Spleen (tissue), 11 donors: Measurements from ENCODE around the gene NUTF2. TPM values are rescaled to one million over a fixed set of nuclear protein-coding genes. Genes with fewer than 3 reads are reported as not detected.

Experiments
- DNase-seq: peaks from one replicate; pipeline ENCODE4 v3.0.0-alpha.2; 2020
- H3K27ac ChIP-seq, 8 donors: fragments of 200-600 bp; sonication (generic) in 7 of 8; 1 replicate in 4 of 8; 2 replicates in 4 of 8; pipeline versions ENCODE4 v1.5.0 to v1.8.0; 2016 to 2021; ENCODE audit warnings: inconsistent platforms in 4 of 8, mild to moderate bottlenecking in 4 of 8, moderate library complexity in 1 of 8
- H3K27me3 ChIP-seq, 7 donors: fragments of 200-600 bp; sonication (generic) in 6 of 7; replicated peaks in 1 of 7; 1 replicate in 4 of 7; 2 replicates in 3 of 7; pipeline versions ENCODE4 v1.5.0 to v1.8.0; 2016 to 2021; ENCODE audit warnings: inconsistent platforms in 3 of 7, mild to moderate bottlenecking in 1 of 7
- H3K36me3 ChIP-seq, 6 donors: fragments of 200-600 bp; sonication (generic) in 5 of 6; 1 replicate in 4 of 6; 2 replicates in 2 of 6; pipeline versions ENCODE4 v1.5.0 to v1.8.0; 2016 to 2021; ENCODE audit warnings: inconsistent platforms in 2 of 6
- H3K4me1 ChIP-seq, 6 donors: fragments of 200-600 bp; sonication (generic) in 5 of 6; 1 replicate in 3 of 6; 2 replicates in 3 of 6; pipeline versions ENCODE4 v1.5.0 to v1.8.0; 2016 to 2021; ENCODE audit warnings: inconsistent platforms in 3 of 6
- H3K4me3 ChIP-seq, 8 donors: fragments of 200-600 bp; sonication (generic) in 7 of 8; 1 replicate in 4 of 8; 2 replicates in 4 of 8; pipeline versions ENCODE4 v1.5.0 to v1.8.0; 2016 to 2021; ENCODE audit warnings: inconsistent platforms in 4 of 8, mild to moderate bottlenecking in 4 of 8, moderate library complexity in 2 of 8
- H3K9me3 ChIP-seq, 8 donors: fragments of 200-600 bp; sonication (generic) in 7 of 8; 1 replicate in 4 of 8; 2 replicates in 4 of 8; pipeline versions ENCODE4 v1.5.0 to v1.8.0; 2016 to 2021; ENCODE audit warnings: inconsistent platforms in 4 of 8
- POLR2A ChIP-seq, 3 donors: fragments of 450-650 bp; IDR thresholded peaks; one replicate each; pipeline ENCODE4 v1.5.1; 2017; ENCODE audit warnings: antibody characterized with exemption in 3 of 3, mild to moderate bottlenecking in 1 of 3
- POLR2AphosphoS5 ChIP-seq, 3 donors: sonication (generic); formaldehyde crosslinking; IDR thresholded peaks; one replicate each; pipeline ENCODE4 v1.5.1; 2017; ENCODE audit warnings: antibody characterized with exemption in 3 of 3
- WGBS, 5 donors: extraction: QIAGEN DNeasy Blood & Tissue Kit in 3 of 5; methylation state at CpG; one replicate each; pipeline versions ENCODE4 v1.1.5 to v1.1.7; 2013 to 2018; 5-methylcytosine and 5-hydroxymethylcytosine counted together
- intact Hi-C: fragments of 100-400 bp; cut with DNase I; formaldehyde crosslinking; loops from one replicate; pipeline ENCODE4 v1.15.0; 2023; ENCODE audit warnings: low total_unique reads
- polyA plus RNA-seq, 3 donors: library from polyadenylated mRNA; stranded (reverse); fragments of 200-250 nt; gene quantifications; one replicate each; pipeline ENCODE4 v1.2.1, GENCODE V29; 2013
- total RNA-seq, 7 donors: library from RNA; depleted of rRNA in 3 of 7; stranded (reverse); fragments of >200 nt in 3 of 7; fragmentation: NEBNext Ultra II Directional in 4 of 7; extraction: Animal tissue kit (Norgen Biotek cat#: 25700) in 4 of 7; gene quantifications; one replicate each; pipeline versions ENCODE4 v1.1.0 to v1.2.1, GENCODE V29; 2016 to 2021
- TF ChIP-seq, protein P1 (sequence below), 11 experiments: fragments of 200-600 bp in 7 of 11; fragments of 450-650 bp in 4 of 11; sonication (generic) in 4 of 11; IDR thresholded peaks in 8 of 11; conservative IDR thresholded peaks in 3 of 11; 1 replicate in 7 of 11; 2 replicates in 4 of 11; pipeline versions ENCODE4 v1.4.0 to v1.8.0; 2016 to 2021; ENCODE audit warnings: antibody characterized with exemption in 11 of 11, inconsistent platforms in 4 of 11, mild to moderate bottlenecking in 1 of 11
- donor health status: healthy with polysubstance abuse.
- donor health status: DM: no; HTN: no; CAD: no; lungs with moderate emphysema.
- donor health status: DM: no; HTN: no; CAD: no.
- donor health status: Bipolar disorder and iron deficiency.
- donor health status: healthy.
- donor health status: DM: no; HTN: no; CAD: no.
- donor health status: DM: yes; HTN: yes; CAD: no.

NUTF2 gene
- total and polyA plus RNA-seq, 10 donors: 38.8 to 116 (median 52.6) TPM

DNA sequence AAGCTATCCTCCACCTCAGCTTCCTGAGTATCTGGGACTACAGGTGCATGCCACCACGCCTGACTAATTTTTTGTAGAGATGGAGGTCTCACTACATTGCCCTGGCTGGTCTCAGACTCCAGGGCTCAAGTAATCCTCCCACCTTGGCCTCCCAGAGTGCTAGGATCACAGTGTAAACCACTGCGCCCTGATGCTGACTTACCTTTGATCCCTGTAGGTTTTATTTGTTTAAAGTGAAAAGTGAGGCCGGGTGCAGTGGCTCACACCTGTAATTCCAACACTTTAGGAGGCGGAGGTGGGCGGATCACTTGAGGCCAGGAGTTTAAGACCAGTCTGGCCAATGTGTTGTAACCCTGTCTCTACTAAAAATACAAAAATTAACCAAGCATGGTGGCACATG is 55.0 kb downstream of the NUTF2 start:
- 94 to 99% (median 97%) methylated on average over 5 of the region's 5 CpGs for WGBS, 5 donors
- Histone ChIP-seq H3K9me3 (no peaks in the 10 kb centered on the region), H3K4me1 (peaks cover 0 to 41% (median 13%) of the 10 kb centered on the region in 6 donors), H3K27me3 (no peaks in the 10 kb centered on the region), H3K36me3 (peaks cover 0 to 45% (median 4%) of the 10 kb centered on the region in 6 donors), H3K27ac (no peak overlapping the region), H3K4me3 (no peak overlapping the region)
- DNase-seq: no peak
- intact Hi-C loops: no loop called here
- TF ChIP-seq POLR2AphosphoS5 (IDR thresholded peaks at IDR 0.05) (no peak), POLR2A (IDR thresholded peaks at IDR 0.05) (no peak)
- TF ChIP-seq, protein P1, sequence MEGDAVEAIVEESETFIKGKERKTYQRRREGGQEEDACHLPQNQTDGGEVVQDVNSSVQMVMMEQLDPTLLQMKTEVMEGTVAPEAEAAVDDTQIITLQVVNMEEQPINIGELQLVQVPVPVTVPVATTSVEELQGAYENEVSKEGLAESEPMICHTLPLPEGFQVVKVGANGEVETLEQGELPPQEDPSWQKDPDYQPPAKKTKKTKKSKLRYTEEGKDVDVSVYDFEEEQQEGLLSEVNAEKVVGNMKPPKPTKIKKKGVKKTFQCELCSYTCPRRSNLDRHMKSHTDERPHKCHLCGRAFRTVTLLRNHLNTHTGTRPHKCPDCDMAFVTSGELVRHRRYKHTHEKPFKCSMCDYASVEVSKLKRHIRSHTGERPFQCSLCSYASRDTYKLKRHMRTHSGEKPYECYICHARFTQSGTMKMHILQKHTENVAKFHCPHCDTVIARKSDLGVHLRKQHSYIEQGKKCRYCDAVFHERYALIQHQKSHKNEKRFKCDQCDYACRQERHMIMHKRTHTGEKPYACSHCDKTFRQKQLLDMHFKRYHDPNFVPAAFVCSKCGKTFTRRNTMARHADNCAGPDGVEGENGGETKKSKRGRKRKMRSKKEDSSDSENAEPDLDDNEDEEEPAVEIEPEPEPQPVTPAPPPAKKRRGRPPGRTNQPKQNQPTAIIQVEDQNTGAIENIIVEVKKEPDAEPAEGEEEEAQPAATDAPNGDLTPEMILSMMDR (IDR thresholded peaks at IDR 0.05 in 8 of 11, conservative IDR thresholded peaks at IDR 0.05 in 3 of 11): no peak

DNA sequence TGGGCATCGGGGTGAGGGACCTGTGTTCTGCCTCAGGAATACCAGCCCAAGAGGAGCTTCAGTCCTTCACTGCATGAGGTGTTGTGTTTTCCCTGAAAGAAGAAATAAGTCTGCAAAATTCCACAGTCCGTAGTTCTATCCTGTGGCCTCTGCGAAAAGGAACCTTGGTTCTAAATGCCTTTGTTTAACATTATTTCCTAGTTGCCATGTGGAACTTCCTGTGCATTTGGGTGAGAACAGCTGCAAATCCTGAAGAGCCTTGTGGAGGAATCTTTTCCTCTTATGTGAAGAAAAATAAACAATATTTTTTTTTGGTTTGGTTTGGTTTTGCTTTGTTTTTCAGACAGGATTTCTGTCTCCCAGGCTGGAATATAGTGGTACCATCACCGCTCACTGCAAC is 56.1 kb downstream of the NUTF2 start:
- WGBS, 5 donors: 76 to 91% (median 82%) methylated on average over 4 of the region's 4 CpGs
- TF ChIP-seq POLR2A (IDR thresholded peaks at IDR 0.05): no peak
- TF ChIP-seq, protein P1 (IDR thresholded peaks at IDR 0.05 in 8 of 11, conservative IDR thresholded peaks at IDR 0.05 in 3 of 11): no peak
- no peak for TF ChIP-seq POLR2AphosphoS5 (IDR thresholded peaks at IDR 0.05)
- no peak for DNase-seq
- H3K4me1 ChIP-seq: peaks cover 0 to 30% (median 9%) of the 10 kb centered on the region in 6 donors
- intact Hi-C loops: no loop called here
- no peaks in the 10 kb centered on the region for H3K27me3 ChIP-seq
- peak overlapping the region in 6 of 8 donors; percentile 29 to 81 (median 47) for H3K27ac ChIP-seq
- peaks cover 0 to 45% (median 4%) of the 10 kb centered on the region in 6 donors for H3K36me3 ChIP-seq
- H3K9me3 ChIP-seq: no peaks in the 10 kb centered on the region
- no peak overlapping the region for H3K4me3 ChIP-seq

DNA sequence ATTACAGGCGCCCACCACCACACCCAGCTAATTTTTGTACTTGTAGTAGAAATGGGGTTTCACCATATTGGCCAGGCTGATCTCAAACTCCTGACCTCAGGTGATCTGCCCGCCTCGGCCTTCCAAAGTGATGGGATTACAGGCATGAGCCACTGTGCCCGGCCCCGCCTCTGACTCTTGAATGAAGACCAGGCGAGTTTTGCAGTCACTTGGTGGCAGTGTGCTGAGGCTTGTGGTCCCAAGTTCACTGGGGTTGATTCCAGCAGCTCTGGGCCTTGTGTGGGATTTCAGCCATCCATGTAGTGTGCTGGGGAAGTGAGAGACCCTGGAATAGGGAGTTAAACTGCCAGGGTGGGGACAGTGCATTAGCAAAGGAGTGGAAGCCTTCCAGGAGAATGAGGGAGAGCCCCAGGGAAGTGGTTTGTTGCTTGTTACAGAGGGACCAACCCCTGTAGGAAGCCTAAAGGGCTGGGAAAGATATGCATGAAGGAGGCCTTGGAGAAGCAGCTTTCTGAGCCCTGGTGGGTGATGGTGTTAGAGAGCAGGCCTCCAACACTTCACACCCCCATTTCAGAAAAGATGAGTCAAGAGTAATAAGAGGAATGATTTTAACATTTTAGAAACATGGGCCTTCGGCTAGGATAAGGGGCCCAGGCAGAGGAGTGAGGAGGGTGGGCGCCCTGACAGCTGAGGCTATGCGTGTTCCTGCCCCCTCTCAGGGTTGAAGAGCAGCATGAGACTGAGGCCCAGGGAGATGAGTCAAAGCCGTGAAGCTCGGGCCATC is 60.9 kb downstream of the NUTF2 start:
- Histone ChIP-seq H3K9me3 (no peaks in the 10 kb centered on the region), H3K4me3 (no peak overlapping the region), H3K27me3 (no peaks in the 10 kb centered on the region), H3K27ac (no peak overlapping the region), H3K36me3 (peaks cover 0 to 67% (median 29%) of the 10 kb centered on the region in 6 donors), H3K4me1 (peaks cover 0 to 25% (median 5%) of the 10 kb centered on the region in 6 donors)
- TF ChIP-seq, protein P1 (IDR thresholded peaks at IDR 0.05 in 8 of 11, conservative IDR thresholded peaks at IDR 0.05 in 3 of 11): no peak
- TF ChIP-seq POLR2A (IDR thresholded peaks at IDR 0.05): no peak
- no peak for TF ChIP-seq POLR2AphosphoS5 (IDR thresholded peaks at IDR 0.05)
- DNase-seq: no peak
- 87 to 95% (median 94%) methylated on average over 11 of the region's 11 CpGs for WGBS, 5 donors
- intact Hi-C loops: no loop called here

DNA sequence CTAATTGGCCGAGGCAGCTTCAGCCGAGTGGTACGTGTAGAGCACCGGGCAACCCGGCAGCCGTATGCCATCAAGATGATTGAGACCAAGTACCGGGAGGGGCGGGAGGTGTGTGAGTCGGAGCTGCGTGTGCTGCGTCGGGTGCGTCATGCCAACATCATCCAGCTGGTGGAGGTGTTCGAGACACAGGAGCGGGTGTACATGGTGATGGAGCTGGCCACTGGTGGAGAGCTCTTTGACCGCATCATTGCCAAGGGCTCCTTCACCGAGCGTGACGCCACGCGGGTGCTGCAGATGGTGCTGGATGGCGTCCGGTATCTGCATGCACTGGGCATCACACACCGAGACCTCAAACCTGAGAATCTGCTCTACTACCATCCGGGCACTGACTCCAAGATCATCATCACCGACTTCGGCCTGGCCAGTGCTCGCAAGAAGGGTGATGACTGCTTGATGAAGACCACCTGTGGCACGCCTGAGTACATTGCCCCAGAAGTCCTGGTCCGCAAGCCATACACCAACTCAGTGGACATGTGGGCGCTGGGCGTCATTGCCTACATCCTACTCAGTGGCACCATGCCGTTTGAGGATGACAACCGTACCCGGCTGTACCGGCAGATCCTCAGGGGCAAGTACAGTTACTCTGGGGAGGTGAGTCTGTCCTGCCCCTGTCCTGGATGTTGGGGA is 62.5 kb downstream of the NUTF2 start:
- H3K27me3 ChIP-seq: no peaks in the 10 kb centered on the region
- 95 to 98% (median 97%) methylated on average over 35 to 36 of the region's 36 CpGs for WGBS, 5 donors
- peaks cover 0 to 68% (median 25%) of the 10 kb centered on the region in 6 donors for H3K36me3 ChIP-seq
- H3K4me3 ChIP-seq: no peak overlapping the region
- no peak for DNase-seq
- peak in 1 of 3 donors; percentile 37 for TF ChIP-seq POLR2AphosphoS5 (IDR thresholded peaks at IDR 0.05)
- no peak for TF ChIP-seq POLR2A (IDR thresholded peaks at IDR 0.05)
- peaks cover 0 to 17% (median 0%) of the 10 kb centered on the region in 6 donors for H3K4me1 ChIP-seq
- H3K9me3 ChIP-seq: no peaks in the 10 kb centered on the region
- intact Hi-C loops: no loop called here
- no peak overlapping the region for H3K27ac ChIP-seq
